Large intestine (tissue), 3 donors: Measurements from ENCODE around the gene FGD5. TPM values are rescaled to one million over a fixed set of nuclear protein-coding genes. Genes with fewer than 3 reads are reported as not detected.

Source experiments
- DNase-seq, 2 donors: peaks; one replicate each; pipeline versions ENCODE4 v3.0.0 to v3.0.0-alpha.2; 2013
- H3K27ac ChIP-seq: one replicate; pipeline ENCODE4 v1.5.1; 2013; ENCODE audit warnings: low read length
- H3K27me3 ChIP-seq: 2 replicates; pipeline ENCODE4 v1.6.1; 2013; ENCODE audit warnings: low read length; ENCODE audit not compliant: control insufficient read depth, insufficient read depth
- H3K36me3 ChIP-seq: 2 replicates; pipeline ENCODE4 v1.6.1; 2013; ENCODE audit warnings: low read length; ENCODE audit not compliant: control insufficient read depth, insufficient read depth
- H3K4me1 ChIP-seq: one replicate; pipeline ENCODE4 v1.6.1; 2013; ENCODE audit warnings: low read length; ENCODE audit not compliant: control insufficient read depth, insufficient read depth
- H3K4me3 ChIP-seq: one replicate; pipeline ENCODE4 v1.5.1; 2013; ENCODE audit warnings: low read length
- H3K9me3 ChIP-seq: one replicate; pipeline ENCODE4 v1.6.1; 2013; ENCODE audit warnings: mild to moderate bottlenecking, low read depth, low read length, moderate library complexity; ENCODE audit not compliant: control insufficient read depth
- WGBS: methylation state at CpG from one replicate; pipeline ENCODE4 v1.1.5; 2013; ENCODE audit warnings: low lambda C conversion rate; ENCODE audit not compliant: insufficient coverage; 5-methylcytosine and 5-hydroxymethylcytosine counted together
- polyA plus RNA-seq: library from polyadenylated mRNA; unstranded; fragments of 120-200 nt; gene quantifications from one replicate; pipeline ENCODE4 v1.2.1, GENCODE V29; 2013

FGD5 gene
- polyA plus RNA-seq, 1 donor, result 6.3 TPM

GRCh38 chr3:14775563-14775962 lies 43.2 kb upstream of the FGD5 start:
- H3K4me3 ChIP-seq, result no peak overlapping the region
- no peaks in the 10 kb centered on the region for H3K36me3 ChIP-seq
- no peak overlapping the region for H3K27ac ChIP-seq
- no peaks in the 10 kb centered on the region for H3K4me1 ChIP-seq
- no peak for DNase-seq
- no peaks in the 10 kb centered on the region for H3K9me3 ChIP-seq
- H3K27me3 ChIP-seq, result no peaks in the 10 kb centered on the region
- WGBS, result no CpG with 5 or more reads among the region's 4 CpGs

DNA sequence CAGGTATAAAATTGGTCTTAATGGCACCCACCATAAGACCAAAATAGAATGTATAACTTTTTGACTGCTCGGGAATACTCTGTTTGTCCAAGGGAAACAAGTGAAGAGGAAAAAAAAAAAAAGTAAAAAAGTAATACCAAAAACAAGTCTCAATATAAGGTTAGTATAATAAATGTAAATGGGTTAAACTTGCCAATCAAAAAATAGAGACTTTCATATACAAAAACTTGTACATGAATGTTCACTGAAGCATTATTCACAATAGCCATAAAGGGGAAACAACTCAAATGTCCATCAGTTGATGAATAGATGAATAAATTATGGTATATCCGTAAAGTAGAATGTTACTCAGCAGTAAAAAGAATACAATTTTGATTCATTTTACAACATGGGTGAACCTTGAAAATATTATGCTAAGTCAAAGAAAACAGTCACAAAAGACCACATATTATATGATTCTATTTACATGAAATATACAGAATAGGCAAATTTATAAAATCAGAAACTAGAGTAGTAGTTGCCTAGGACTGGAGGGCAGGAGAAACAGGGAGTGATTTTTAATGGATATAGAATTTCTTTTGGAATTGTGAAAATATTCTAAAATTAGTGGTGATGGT lies 39.6 kb upstream of the FGD5 start:
- Histone ChIP-seq H3K4me1 (no peaks in the 10 kb centered on the region), H3K36me3 (no peaks in the 10 kb centered on the region), H3K9me3 (no peaks in the 10 kb centered on the region), H3K4me3 (no peak overlapping the region), H3K27ac (no peak overlapping the region), H3K27me3 (no peaks in the 10 kb centered on the region)
- 90% methylated on average over 2 of the region's 2 CpGs for WGBS
- DNase-seq, result no peak

DNA sequence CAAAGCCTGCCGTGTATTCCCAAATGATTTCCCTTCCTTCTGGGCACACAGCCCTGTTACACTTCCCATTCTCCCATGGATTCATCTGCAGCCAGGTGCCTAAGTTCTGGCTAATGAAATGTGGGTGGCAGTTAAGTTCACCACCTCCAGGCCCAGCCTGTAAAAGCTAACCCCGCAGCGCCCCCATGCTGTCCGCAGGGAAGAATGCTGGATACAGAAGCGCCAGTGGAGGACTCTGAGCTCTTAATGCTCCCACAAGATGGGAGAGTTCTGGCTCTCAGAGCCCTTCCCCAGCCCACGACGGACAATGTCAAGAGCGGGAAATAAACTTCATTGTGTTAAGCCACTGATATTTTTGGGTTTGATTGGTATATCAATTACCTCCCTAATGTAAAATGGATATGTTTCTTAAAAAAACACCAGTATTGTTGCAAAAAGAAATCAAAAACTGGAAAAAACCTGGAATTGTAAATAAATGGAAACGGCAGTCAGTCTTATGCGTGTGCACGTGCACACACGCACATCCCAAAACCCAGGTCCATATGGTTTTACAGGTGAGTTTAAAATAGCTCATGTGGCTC lies 37.7 kb upstream of the FGD5 start:
- no peaks in the 10 kb centered on the region for H3K9me3 ChIP-seq
- H3K4me1 ChIP-seq, result no peaks in the 10 kb centered on the region
- no peak overlapping the region for H3K27ac ChIP-seq
- peak; percentile 53 to 64 for DNase-seq
- no peak overlapping the region for H3K4me3 ChIP-seq
- H3K36me3 ChIP-seq, result no peaks in the 10 kb centered on the region
- no peaks in the 10 kb centered on the region for H3K27me3 ChIP-seq
- no CpG with 5 or more reads among the region's 12 CpGs for WGBS

- Histone ChIP-seq H3K4me3 (no peak overlapping the region), H3K27me3 (peaks cover 2% of the 10 kb centered on the region), H3K4me1 (no peaks in the 10 kb centered on the region), H3K36me3 (no peaks in the 10 kb centered on the region), H3K9me3 (no peaks in the 10 kb centered on the region), H3K27ac (no peak overlapping the region)
- DNase-seq, result no peak
- WGBS, result no CpG with 5 or more reads among the region's 2 CpGs
These were observed 35.2 kb upstream of the FGD5 start for GRCh38 chr3:14783480-14784086.

- Histone ChIP-seq H3K4me3 (no peak overlapping the region), H3K27ac (no peak overlapping the region), H3K27me3 (peaks cover 2% of the 10 kb centered on the region), H3K4me1 (no peaks in the 10 kb centered on the region), H3K36me3 (no peaks in the 10 kb centered on the region), H3K9me3 (no peaks in the 10 kb centered on the region)
- DNase-seq, result peak in 1 of 2 donors; percentile 11
- no CpG with 5 or more reads among the region's 8 CpGs for WGBS
These were observed 34.6 kb upstream of the FGD5 start for GRCh38 chr3:14784087-14784681.

DNA sequence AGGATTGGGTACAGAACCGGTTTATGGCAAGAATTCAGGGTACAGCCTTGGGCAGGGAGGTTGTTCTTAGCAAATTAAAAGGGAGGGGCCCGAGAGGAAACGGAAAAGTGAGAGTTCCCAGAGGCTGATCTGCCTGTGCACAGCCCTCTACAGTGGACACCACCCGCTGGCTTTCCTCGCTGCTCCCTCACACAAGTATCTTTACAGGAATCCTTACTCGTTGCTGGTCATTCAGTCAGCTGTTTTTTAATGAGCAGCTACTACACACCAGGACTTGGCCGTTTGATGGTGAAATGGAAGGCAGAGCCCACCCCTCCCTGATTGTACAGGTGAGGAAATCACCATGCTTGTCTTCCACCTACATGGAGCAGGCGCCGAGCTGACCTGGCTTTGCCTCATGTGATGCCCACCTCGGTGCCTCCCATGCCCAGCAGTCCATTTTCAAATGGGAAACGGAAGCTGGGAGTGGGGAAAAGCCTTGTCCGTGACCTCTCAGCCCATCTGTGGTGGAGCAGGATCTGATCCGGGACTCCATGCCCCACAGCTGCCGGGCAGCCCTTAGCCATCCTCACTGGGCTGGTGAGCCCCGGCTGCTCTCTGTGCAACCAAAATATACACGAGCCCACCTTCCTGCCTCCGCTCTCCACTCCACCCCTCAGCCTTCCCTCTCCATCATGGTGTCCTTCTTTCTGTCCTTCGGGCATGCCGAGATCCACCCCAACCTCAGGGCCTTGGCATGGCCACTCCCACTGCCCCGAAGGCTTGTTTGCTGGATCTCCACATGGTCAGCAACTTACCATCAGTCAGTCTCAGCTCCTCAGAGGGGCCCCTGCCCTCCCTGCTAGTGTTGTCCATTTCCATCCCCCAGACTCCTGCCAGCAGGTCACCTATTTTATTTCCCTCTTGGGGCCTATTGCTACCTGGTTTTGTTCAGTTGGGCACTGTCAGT lies 33.3 kb upstream of the FGD5 start:
- no peaks in the 10 kb centered on the region for H3K9me3 ChIP-seq
- peaks cover 2% of the 10 kb centered on the region for H3K27me3 ChIP-seq
- H3K4me3 ChIP-seq, result no peak overlapping the region
- no CpG with 5 or more reads among the region's 20 CpGs for WGBS
- H3K4me1 ChIP-seq, result no peaks in the 10 kb centered on the region
- no peak for DNase-seq
- no peaks in the 10 kb centered on the region for H3K36me3 ChIP-seq
- H3K27ac ChIP-seq, result no peak overlapping the region

DNA sequence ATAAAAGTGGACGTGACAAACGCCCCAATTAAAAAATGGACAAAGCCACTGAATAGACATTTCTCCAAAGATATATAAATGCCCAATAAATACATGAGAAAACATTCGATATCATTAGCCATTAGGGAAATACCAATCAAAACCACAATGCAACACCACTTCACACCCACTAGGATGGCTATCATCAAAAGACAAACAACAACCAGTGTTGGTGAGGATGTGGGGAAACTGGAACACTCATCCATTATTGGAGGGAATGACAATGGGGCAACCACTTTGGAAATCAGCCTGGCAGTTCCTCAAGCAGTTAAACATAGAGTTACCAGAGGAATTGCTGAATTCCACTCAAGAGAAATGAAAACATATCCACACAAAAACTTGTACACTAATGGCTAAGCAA lies 32.4 kb upstream of the FGD5 start:
- no peaks in the 10 kb centered on the region for H3K36me3 ChIP-seq
- H3K4me1 ChIP-seq, result no peaks in the 10 kb centered on the region
- no peak overlapping the region for H3K4me3 ChIP-seq
- H3K9me3 ChIP-seq, result no peaks in the 10 kb centered on the region
- H3K27me3 ChIP-seq, result peaks cover 2% of the 10 kb centered on the region
- no CpG with 5 or more reads among the region's 3 CpGs for WGBS
- H3K27ac ChIP-seq, result no peak overlapping the region
- no peak for DNase-seq

DNA sequence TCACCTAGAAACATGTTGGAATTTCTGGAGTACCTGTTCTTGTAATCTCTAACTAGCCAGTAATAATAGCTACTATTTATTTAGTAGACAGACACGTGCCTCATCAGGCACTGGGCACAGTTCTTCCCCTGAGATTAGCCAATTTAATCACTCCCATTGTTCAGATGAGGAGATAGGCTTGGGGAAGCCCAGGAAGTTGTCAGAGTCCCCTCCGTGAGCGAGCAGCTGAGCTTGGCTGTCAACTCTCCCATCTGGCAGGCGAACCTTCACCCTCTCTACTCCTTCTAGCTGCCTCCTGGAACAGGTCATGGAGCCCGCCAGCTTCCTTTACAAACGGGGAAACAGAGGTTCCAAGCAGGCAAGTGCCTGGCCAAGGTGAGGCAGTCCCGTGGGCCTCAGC lies 31.1 kb upstream of the FGD5 start:
- peak in 1 of 2 donors; percentile 36 for DNase-seq
- Histone ChIP-seq H3K4me1 (no peaks in the 10 kb centered on the region), H3K4me3 (no peak overlapping the region), H3K27ac (no peak overlapping the region), H3K9me3 (no peaks in the 10 kb centered on the region), H3K27me3 (peaks cover 2% of the 10 kb centered on the region), H3K36me3 (no peaks in the 10 kb centered on the region)
- WGBS, result no CpG with 5 or more reads among the region's 7 CpGs

- H3K27me3 ChIP-seq, result peaks cover 2% of the 10 kb centered on the region
- H3K27ac ChIP-seq, result no peak overlapping the region
- H3K4me3 ChIP-seq, result no peak overlapping the region
- H3K4me1 ChIP-seq, result no peaks in the 10 kb centered on the region
- no peaks in the 10 kb centered on the region for H3K36me3 ChIP-seq
- WGBS, result no CpG with 5 or more reads among the region's 7 CpGs
- no peak for DNase-seq
- H3K9me3 ChIP-seq, result no peaks in the 10 kb centered on the region
These were observed 30.1 kb upstream of the FGD5 start for GRCh38 chr3:14788644-14789043.

GRCh38 chr3:14789221-14789620 lies 29.5 kb upstream of the FGD5 start:
- no peaks in the 10 kb centered on the region for H3K9me3 ChIP-seq
- H3K4me3 ChIP-seq, result no peak overlapping the region
- H3K27me3 ChIP-seq, result peaks cover 2% of the 10 kb centered on the region
- H3K4me1 ChIP-seq, result no peaks in the 10 kb centered on the region
- H3K36me3 ChIP-seq, result no peaks in the 10 kb centered on the region
- H3K27ac ChIP-seq, result no peak overlapping the region
- no CpG with 5 or more reads among the region's 5 CpGs for WGBS
- DNase-seq, result no peak
